Measurements from ENCODE around the gene LRRC32. TPM values are rescaled to one million over a fixed set of nuclear protein-coding genes. Genes with fewer than 3 reads are reported as not detected.

The LRRC32 gene
- total and polyA plus RNA-seq, 2 of the 4 experiments (the other 2 are of a cell fraction) = 5.2 to 13.7 TPM

- TF ChIP-seq CTCF (conservative IDR thresholded peaks at IDR 0.05; ENCODE audit: low read depth, low read length) (no peak), MAZ (IDR thresholded peaks at IDR 0.05; ENCODE audit: borderline replicate concordance, low read depth, low read length) (no peak), MAFK (IDR thresholded peaks at IDR 0.05; ENCODE audit: low read depth, low read length) (no peak), POLR2A (IDR thresholded peaks at IDR 0.05; ENCODE audit: low read depth, low read length) (no peak)
Observed at GRCh38 chr11:76671626-76672309, 1.2 kb upstream of the LRRC32 start (continued).

Data from IMR-90 (cell line).